CD14-positive monocyte (primary cell): Measurements from ENCODE around the gene AQP3. TPM values are rescaled to one million over a fixed set of nuclear protein-coding genes. Genes with fewer than 3 reads are reported as not detected.

Experiments
- DNase-seq, 3 donors: peaks; one replicate each; pipeline ENCODE4 v3.0.0-alpha.2; 2011 to 2022
- H2AFZ ChIP-seq: 2 replicates; pipeline ENCODE4 v1.6.0; 2012; ENCODE audit warnings: mild to moderate bottlenecking, low read depth, low read length, inconsistent platforms; ENCODE audit not compliant: insufficient read depth, poor library complexity, severe bottlenecking
- H3K27ac ChIP-seq, 2 donors: 1 replicate in 1 of 2; 2 replicates in 1 of 2; pipeline ENCODE4 v1.5.1; 2012 to 2013; ENCODE audit warnings: low read length in 2 of 2, control low read depth in 1 of 2, inconsistent platforms in 1 of 2, low read depth in 1 of 2, mild to moderate bottlenecking in 1 of 2
- H3K27me3 ChIP-seq, 2 donors: one replicate each; pipeline versions ENCODE4 v1.6.0 to v1.6.1; 2011 to 2013; ENCODE audit warnings: low read length in 2 of 2; ENCODE audit not compliant: control insufficient read depth in 2 of 2, insufficient read depth in 2 of 2
- H3K36me3 ChIP-seq, 2 donors: replicated peaks in 1 of 2; 1 replicate in 1 of 2; 2 replicates in 1 of 2; pipeline versions ENCODE4 v1.5.1 to v1.6.1; 2012 to 2013; ENCODE audit warnings: low read length in 2 of 2, control low read depth in 1 of 2, inconsistent platforms in 1 of 2, mild to moderate bottlenecking in 1 of 2; ENCODE audit not compliant: insufficient read depth in 2 of 2, control insufficient read depth in 1 of 2
- H3K4me1 ChIP-seq, 2 donors: 1 replicate in 1 of 2; 2 replicates in 1 of 2; pipeline versions ENCODE4 v1.5.1 to v1.6.1; 2012 to 2013; ENCODE audit warnings: low read length in 2 of 2, control low read depth in 1 of 2, inconsistent platforms in 1 of 2, mild to moderate bottlenecking in 1 of 2, moderate library complexity in 1 of 2; ENCODE audit not compliant: insufficient read depth in 2 of 2, control insufficient read depth in 1 of 2
- H3K4me2 ChIP-seq: replicated peaks from 2 replicates; pipeline ENCODE3; 2012; ENCODE audit warnings: low read length, moderate library complexity, mild to moderate bottlenecking; ENCODE audit not compliant: poor library complexity, severe bottlenecking; ENCODE audit errors: extremely low read depth
- H3K4me3 ChIP-seq, 3 experiments: fragments of 200-600 bp in 1 of 3; sonication (generic) in 1 of 3; replicated peaks in 1 of 3; 1 replicate in 2 of 3; 2 replicates in 1 of 3; pipeline ENCODE4 v1.5.1; 2011 to 2013; ENCODE audit warnings: low read length in 3 of 3, mild to moderate bottlenecking in 3 of 3, control low read depth in 2 of 3, low read depth in 2 of 3, inconsistent platforms in 1 of 3, moderate library complexity in 1 of 3
- H3K79me2 ChIP-seq: 2 replicates; pipeline ENCODE4 v1.6.0; 2012; ENCODE audit warnings: mild to moderate bottlenecking, control low read depth, inconsistent platforms, low read length, moderate library complexity; ENCODE audit not compliant: insufficient read depth
- H3K9ac ChIP-seq: 2 replicates; pipeline ENCODE4 v1.6.0; 2017; ENCODE audit warnings: low read length, mild to moderate bottlenecking; ENCODE audit not compliant: insufficient read depth, poor library complexity, severe bottlenecking
- H3K9me3 ChIP-seq, 2 donors: replicated peaks in 1 of 2; 1 replicate in 1 of 2; 2 replicates in 1 of 2; pipeline versions ENCODE4 v1.5.1 to v1.6.1; 2012 to 2013; ENCODE audit warnings: low read length in 2 of 2, control low read depth in 1 of 2; ENCODE audit not compliant: control insufficient read depth in 1 of 2, insufficient read depth in 1 of 2
- H4K20me1 ChIP-seq: 2 replicates; pipeline ENCODE4 v1.6.0; 2012; ENCODE audit warnings: mild to moderate bottlenecking, low read length, control low read depth, moderate library complexity; ENCODE audit not compliant: insufficient read depth
- H3K27ac Mint-ChIP-seq, 7 donors: one replicate each; pipeline ENCODE4 v1.8.0; 2020; ENCODE audit warnings: mild to moderate bottlenecking in 7 of 7, mixed read lengths in 7 of 7, moderate library complexity in 6 of 7, inconsistent platforms in 2 of 7
- H3K27me3 Mint-ChIP-seq, 3 donors: one replicate each; pipeline ENCODE4 v1.8.0; 2021 to 2022; ENCODE audit warnings: low read depth in 3 of 3, mild to moderate bottlenecking in 3 of 3, mixed read lengths in 3 of 3, moderate library complexity in 3 of 3, inconsistent platforms in 1 of 3
- H3K36me3 Mint-ChIP-seq, 2 donors: one replicate each; pipeline ENCODE4 v1.8.0; 2020; ENCODE audit warnings: mixed read lengths in 2 of 2, inconsistent platforms in 1 of 2, mild to moderate bottlenecking in 1 of 2
- H3K4me1 Mint-ChIP-seq: one replicate; pipeline ENCODE4 v1.8.0; 2020; ENCODE audit warnings: mild to moderate bottlenecking, mixed read lengths
- H3K4me3 Mint-ChIP-seq, 2 donors: one replicate each; pipeline ENCODE4 v1.8.0; 2020; ENCODE audit warnings: mild to moderate bottlenecking in 2 of 2, mixed read lengths in 2 of 2, moderate library complexity in 1 of 2
- H3K9me3 Mint-ChIP-seq, 7 donors: one replicate each; pipeline ENCODE4 v1.8.0; 2020 to 2022; ENCODE audit warnings: mixed read lengths in 7 of 7, mild to moderate bottlenecking in 6 of 7, moderate library complexity in 6 of 7, inconsistent platforms in 2 of 7
- CTCF ChIP-seq: fragments of 200-600 bp; IDR thresholded peaks from one replicate; pipeline ENCODE4 v1.8.0; 2022; ENCODE audit warnings: antibody characterized with exemption, mild to moderate bottlenecking
- WGBS: methylation state at CpG from one replicate; pipeline ENCODE4 v1.1.5; 2013; ENCODE audit warnings: missing lambda C conversion rate; ENCODE audit not compliant: insufficient coverage; 5-methylcytosine and 5-hydroxymethylcytosine counted together
- intact Hi-C, 2 donors: fragments of 100-400 bp; cut with micrococcal nuclease; formaldehyde crosslinking; loops; one replicate each; pipeline versions ENCODE4 v1.15.0 to v1.15.1; 2023
- polyA plus RNA-seq, 3 donors: library from polyadenylated mRNA; depleted of rRNA in 1 of 3; unstranded in 2 of 3; stranded (reverse) in 1 of 3; fragments of 300-500 nt in 2 of 3; fragments of >200 nt in 1 of 3; fragmentation: Illumina TruSeq in 2 of 3; gene quantifications; 1 replicate in 2 of 3; 2 replicates in 1 of 3; pipeline ENCODE4 v1.2.3, GENCODE V29; 2012 to 2021

The AQP3 gene
- polyA plus RNA-seq, 3 donors: 0.39 to 0.70 (median 0.63) TPM

GRCh38 chr9:33440609-33441008 is 6.8 kb downstream of the AQP3 start:
- no peak overlapping the region for H3K4me3 Mint-ChIP-seq
- H3K27ac Mint-ChIP-seq: no peak overlapping the region

GRCh38 chr9:33440204-33440603 is 7.2 kb downstream of the AQP3 start:
- Mint-ChIP-seq H3K9me3 (no peaks in the 10 kb centered on the region), H3K4me1 (no peaks in the 10 kb centered on the region), H3K4me3 (no peak overlapping the region), H3K27me3 (peaks cover 4 to 6% (median 5%) of the 10 kb centered on the region in 3 donors), H3K36me3 (no peaks in the 10 kb centered on the region), H3K27ac (no peak overlapping the region)
- intact Hi-C loops: no loop called here
- Histone ChIP-seq H2AFZ (no peak overlapping the region), H3K9me3 (no peaks in the 10 kb centered on the region), H3K27me3 (no peaks in the 10 kb centered on the region), H4K20me1 (no peaks in the 10 kb centered on the region), H3K9ac (no peak overlapping the region), H3K4me3 (no peak overlapping the region), H3K27ac (no peak overlapping the region), H3K4me1 (no peaks in the 10 kb centered on the region), H3K36me3 (no peaks in the 10 kb centered on the region), H3K79me2 (no peaks in the 10 kb centered on the region), H3K4me2 (no peak overlapping the region)
- no peak for TF ChIP-seq CTCF
- 93% methylated on average over 4 of the region's 7 CpGs for WGBS
- DNase-seq: no peak

More at GRCh38 chr9:33440609-33441008, 6.8 kb downstream of the AQP3 start:
- Histone ChIP-seq H3K4me1 (no peaks in the 10 kb centered on the region), H3K36me3 (no peaks in the 10 kb centered on the region), H3K79me2 (no peaks in the 10 kb centered on the region), H3K27ac (no peak overlapping the region), H3K4me3 (no peak overlapping the region), H3K9ac (no peak overlapping the region), H3K4me2 (no peak overlapping the region), H3K27me3 (no peaks in the 10 kb centered on the region), H3K9me3 (no peaks in the 10 kb centered on the region), H4K20me1 (no peaks in the 10 kb centered on the region), H2AFZ (no peak overlapping the region)
- no peak for DNase-seq
- Mint-ChIP-seq H3K27me3 (peaks cover 3 to 6% (median 4%) of the 10 kb centered on the region in 3 donors), H3K9me3 (no peaks in the 10 kb centered on the region), H3K4me1 (no peaks in the 10 kb centered on the region), H3K36me3 (no peaks in the 10 kb centered on the region)
- no CpG with 5 or more reads among the region's 1 CpG for WGBS
- intact Hi-C loops: no loop called here
- TF ChIP-seq CTCF: no peak
